Calu3 (cell line): ENCODE data around the gene HDAC7. TPM values are rescaled to one million over a fixed set of nuclear protein-coding genes. Genes with fewer than 3 reads are reported as not detected.

Experiments used
- BruUV-seq: library from RNA; stranded (reverse); fragments of 400-500 nt; replicated peaks from 2 replicates; lab custom pipeline; 2021; lab: Mats Ljungman, UMichigan
- CTCF ChIA-PET: fragments of 300-600 bp; sonication (Branson Sonifier 250); formaldehyde crosslinking; loops from one replicate; lab custom pipeline; 2022; ENCODE audit warnings: antibody characterized with exemption; lab: Charles Lee
- DNase-seq: peaks from one replicate; pipeline ENCODE4 v3.0.0; 2022
- H3K27ac Mint-ChIP-seq: one replicate; pipeline ENCODE4 v1.8.0; 2022; ENCODE audit warnings: mixed read lengths; ENCODE audit not compliant: unreplicated experiment
- H3K27me3 Mint-ChIP-seq: one replicate; pipeline ENCODE4 v1.8.0; 2022; ENCODE audit warnings: mixed read lengths; ENCODE audit not compliant: unreplicated experiment
- H3K36me3 Mint-ChIP-seq: one replicate; pipeline ENCODE4 v1.8.0; 2022; ENCODE audit warnings: mild to moderate bottlenecking, moderate library complexity, mixed read lengths; ENCODE audit not compliant: insufficient read depth, unreplicated experiment
- H3K4me1 Mint-ChIP-seq: one replicate; pipeline ENCODE4 v1.8.0; 2022; ENCODE audit warnings: mild to moderate bottlenecking, low read depth, mixed read lengths; ENCODE audit not compliant: unreplicated experiment
- H3K4me3 Mint-ChIP-seq: one replicate; pipeline ENCODE4 v1.8.0; 2022; ENCODE audit warnings: mild to moderate bottlenecking, low read depth, moderate library complexity, mixed read lengths; ENCODE audit not compliant: unreplicated experiment
- H3K9me3 Mint-ChIP-seq: one replicate; pipeline ENCODE4 v1.8.0; 2022; ENCODE audit warnings: low read depth, mixed read lengths; ENCODE audit not compliant: unreplicated experiment
- intact Hi-C: fragments of 100-400 bp; cut with micrococcal nuclease; formaldehyde crosslinking; loops from one replicate; pipeline ENCODE4 v1.10.0; 2022; ENCODE audit not compliant: unreplicated experiment
- total RNA-seq: library from RNA; stranded (reverse); gene quantifications from 2 replicates; pipeline ENCODE4 v1.2.3, GENCODE V29; 2022
- TF ChIP-seq, protein P1 (sequence below): fragments of 200-600 bp; IDR thresholded peaks from one replicate; pipeline ENCODE4 v1.8.0; 2022; ENCODE audit warnings: antibody characterized with exemption; ENCODE audit not compliant: unreplicated experiment

HDAC7 gene
- total RNA-seq, 1 experiment from 2014 or later, result 41.8 TPM

- Mint-ChIP-seq H3K27ac (no peak overlapping the region), H3K9me3 (no peaks in the 10 kb centered on the region), H3K27me3 (no peaks in the 10 kb centered on the region), H3K36me3 (peaks cover 2% of the 10 kb centered on the region), H3K4me3 (no peak overlapping the region), H3K4me1 (peaks cover 27% of the 10 kb centered on the region)
- BruUV-seq, result no TSS peak
- intact Hi-C loops, result no loop called here
- CTCF ChIA-PET, result interaction anchor here (0.6 to 3.5 kb wide), 10 partner anchors 13 to 96 kb away, joined by 4 to 75 read pairs (median 9); partner anchors contain the start of gene RAPGEF3
- DNase-seq, result peak; percentile 78
- TF ChIP-seq, protein P1, sequence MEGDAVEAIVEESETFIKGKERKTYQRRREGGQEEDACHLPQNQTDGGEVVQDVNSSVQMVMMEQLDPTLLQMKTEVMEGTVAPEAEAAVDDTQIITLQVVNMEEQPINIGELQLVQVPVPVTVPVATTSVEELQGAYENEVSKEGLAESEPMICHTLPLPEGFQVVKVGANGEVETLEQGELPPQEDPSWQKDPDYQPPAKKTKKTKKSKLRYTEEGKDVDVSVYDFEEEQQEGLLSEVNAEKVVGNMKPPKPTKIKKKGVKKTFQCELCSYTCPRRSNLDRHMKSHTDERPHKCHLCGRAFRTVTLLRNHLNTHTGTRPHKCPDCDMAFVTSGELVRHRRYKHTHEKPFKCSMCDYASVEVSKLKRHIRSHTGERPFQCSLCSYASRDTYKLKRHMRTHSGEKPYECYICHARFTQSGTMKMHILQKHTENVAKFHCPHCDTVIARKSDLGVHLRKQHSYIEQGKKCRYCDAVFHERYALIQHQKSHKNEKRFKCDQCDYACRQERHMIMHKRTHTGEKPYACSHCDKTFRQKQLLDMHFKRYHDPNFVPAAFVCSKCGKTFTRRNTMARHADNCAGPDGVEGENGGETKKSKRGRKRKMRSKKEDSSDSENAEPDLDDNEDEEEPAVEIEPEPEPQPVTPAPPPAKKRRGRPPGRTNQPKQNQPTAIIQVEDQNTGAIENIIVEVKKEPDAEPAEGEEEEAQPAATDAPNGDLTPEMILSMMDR, result peak; percentile 93
Measured at GRCh38 chr12:47742253-47742825, 77.4 kb downstream of the HDAC7 start.

GRCh38 chr12:47741340-47741703 is 78.4 kb downstream of the HDAC7 start:
- H3K4me3 Mint-ChIP-seq, result no peak overlapping the region
- H3K9me3 Mint-ChIP-seq, result no peaks in the 10 kb centered on the region
- H3K27ac Mint-ChIP-seq, result no peak overlapping the region
- TF ChIP-seq, protein P1, result no peak
- no TSS peak for BruUV-seq
- H3K27me3 Mint-ChIP-seq, result no peaks in the 10 kb centered on the region
- H3K36me3 Mint-ChIP-seq, result peaks cover 6% of the 10 kb centered on the region
- intact Hi-C loops, result no loop called here
- H3K4me1 Mint-ChIP-seq, result peaks cover 27% of the 10 kb centered on the region
- peak; percentile 65 for DNase-seq
- CTCF ChIA-PET, result interaction anchor here (0.6 to 3.5 kb wide), 9 partner anchors 14 to 1672 kb away, joined by 3 to 21 read pairs (median 9); partner anchors contain the start of gene RAPGEF3

DNA sequence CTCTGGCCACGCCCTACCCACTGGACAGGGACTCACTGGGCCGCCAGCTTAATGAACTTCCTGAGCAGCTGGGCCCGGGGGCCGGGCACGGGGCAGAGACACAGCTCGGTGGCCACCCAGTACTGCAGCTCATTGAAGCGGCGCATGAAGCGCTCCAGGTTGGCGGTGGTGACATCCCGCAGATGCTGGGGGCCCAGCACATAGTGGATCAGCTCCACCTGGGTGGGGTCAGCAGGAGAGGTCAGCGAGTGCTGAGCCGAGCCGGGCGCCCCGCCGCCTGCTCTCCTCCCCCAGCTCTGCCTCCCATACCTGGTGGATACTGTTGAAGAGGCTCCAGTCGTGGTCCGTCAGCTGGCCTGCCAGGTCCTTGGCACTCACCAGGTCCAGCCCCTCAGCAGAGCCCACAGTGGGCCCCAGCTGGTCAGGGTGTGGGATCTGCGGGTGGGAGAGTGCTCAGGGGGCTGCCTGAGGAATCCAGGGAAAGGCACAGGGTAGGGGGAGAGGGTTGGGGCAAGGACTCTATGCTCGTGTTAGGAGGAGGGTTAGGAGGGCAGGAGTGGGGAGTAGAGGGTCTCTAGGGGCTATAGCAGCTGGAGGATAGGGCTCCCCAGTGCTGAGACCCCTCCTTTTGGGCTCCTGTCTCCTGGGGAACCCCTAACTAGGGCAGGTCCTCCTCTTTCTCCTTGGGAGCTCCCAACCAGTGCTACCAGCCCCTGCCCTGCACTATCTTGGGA is 78.9 kb downstream of the HDAC7 start:
- Mint-ChIP-seq H3K4me1 (peaks cover 27% of the 10 kb centered on the region), H3K27ac (no peak overlapping the region), H3K27me3 (no peaks in the 10 kb centered on the region), H3K9me3 (no peaks in the 10 kb centered on the region), H3K4me3 (no peak overlapping the region), H3K36me3 (peaks cover 6% of the 10 kb centered on the region)
- DNase-seq, result no peak
- CTCF ChIA-PET, result interaction anchor here (0.6 to 3.5 kb wide), 9 partner anchors 14 to 1673 kb away, joined by 3 to 21 read pairs (median 9); partner anchors contain the start of gene RAPGEF3
- no TSS peak for BruUV-seq
- intact Hi-C loops, result no loop called here
- TF ChIP-seq, protein P1, result no peak

GRCh38 chr12:47739979-47740378 is 79.7 kb downstream of the HDAC7 start:
- TF ChIP-seq, protein P1, result no peak
- Mint-ChIP-seq H3K4me3 (no peak overlapping the region), H3K36me3 (peaks cover 6% of the 10 kb centered on the region), H3K4me1 (peaks cover 26% of the 10 kb centered on the region), H3K9me3 (no peaks in the 10 kb centered on the region), H3K27me3 (no peaks in the 10 kb centered on the region), H3K27ac (no peak overlapping the region)
- CTCF ChIA-PET, result no interaction called here
- no TSS peak for BruUV-seq
- intact Hi-C loops, result no loop called here
- DNase-seq, result no peak
